Endothelial cell of umbilical vein (primary cell): ENCODE results near the gene SC5D. TPM values are rescaled to one million over a fixed set of nuclear protein-coding genes. Genes with fewer than 3 reads are reported as not detected.

ENCODE experiments used
- BruUV-seq: library from RNA; stranded (reverse); fragments of 400-500 nt; replicated peaks from 2 replicates; lab custom pipeline; 2021; lab: Mats Ljungman, UMichigan
- CTCF ChIA-PET: fragments of 300-600, 350-600 bp; sonication (Branson Sonifier 250); formaldehyde crosslinking; loops from one replicate; lab custom pipeline; 2021; ENCODE audit warnings: antibody characterized with exemption, inconsistent platforms; lab: Charles Lee
- POLR2A ChIA-PET: fragments of 300-600, 350-600 bp; sonication (Branson Sonifier 250); formaldehyde crosslinking; loops from one replicate; lab custom pipeline; 2021; ENCODE audit warnings: antibody characterized with exemption, inconsistent platforms; lab: Charles Lee
- DNase-seq: peaks from one replicate; pipeline ENCODE4 v3.0.0-alpha.2; 2011; ENCODE audit warnings: low read depth, low spot score
- FAIRE-seq: peaks from 2 replicates; lab custom pipeline; 2011; peaks lifted over from hg19 to GRCh38; lab: Jason Lieb, UNC
- H2AFZ ChIP-seq: 2 replicates; pipeline ENCODE4 v1.6.0; 2012; ENCODE audit warnings: low read depth, low read length, control low read depth, inconsistent platforms
- H3K27ac ChIP-seq: 2 replicates; pipeline ENCODE4 v1.5.1; 2011; ENCODE audit warnings: low read depth, mild to moderate bottlenecking, control low read depth, low read length, moderate library complexity; ENCODE audit not compliant: insufficient read depth
- H3K27me3 ChIP-seq, 2 experiments: 2 replicates each; pipeline versions ENCODE4 v1.6.0 to v1.6.1; 2011; ENCODE audit warnings: low read length in 2 of 2, mixed read lengths in 1 of 2; ENCODE audit not compliant: control insufficient read depth in 2 of 2, insufficient read depth in 2 of 2
- H3K36me3 ChIP-seq, 2 experiments: 2 replicates in 1 of 2; 3 replicates in 1 of 2; pipeline ENCODE4 v1.5.1; 2011; ENCODE audit warnings: low read length in 2 of 2, mild to moderate bottlenecking in 1 of 2, moderate library complexity in 1 of 2; ENCODE audit not compliant: control insufficient read depth in 2 of 2, insufficient read depth in 2 of 2; ENCODE audit errors: extremely low read depth in 1 of 2
- H3K4me1 ChIP-seq: 3 replicates; pipeline ENCODE4 v1.5.1; 2011; ENCODE audit warnings: mild to moderate bottlenecking, low read length; ENCODE audit not compliant: control insufficient read depth, insufficient read depth; ENCODE audit errors: extremely low read depth
- H3K4me2 ChIP-seq: 2 replicates; pipeline ENCODE4 v1.6.1; 2011; ENCODE audit warnings: low read length, control low read depth, mixed read lengths; ENCODE audit not compliant: insufficient read depth
- H3K4me3 ChIP-seq, 3 experiments: fragments of 200-600 bp in 1 of 3; sonication (generic), shearing (Covaris generic) in 1 of 3; replicated peaks in 1 of 3; 2 replicates each; pipeline ENCODE4 v1.5.1; 2011 to 2016; ENCODE audit warnings: control low read depth in 3 of 3, low read length in 3 of 3, mild to moderate bottlenecking in 2 of 3, inconsistent platforms in 1 of 3, low read depth in 1 of 3, moderate library complexity in 1 of 3; ENCODE audit not compliant: insufficient read depth in 1 of 3
- H3K79me2 ChIP-seq: 2 replicates; pipeline ENCODE4 v1.6.0; 2012; ENCODE audit warnings: low read length, inconsistent platforms; ENCODE audit not compliant: control insufficient read depth, insufficient read depth
- H3K9ac ChIP-seq: replicated peaks from 2 replicates; pipeline ENCODE3; 2011; ENCODE audit warnings: low read length, control low read depth; ENCODE audit not compliant: insufficient read depth; ENCODE audit errors: extremely low read depth
- H3K9me1 ChIP-seq: replicated peaks from 3 replicates; pipeline ENCODE4 v1.6.0; 2011; ENCODE audit warnings: mild to moderate bottlenecking, low read length; ENCODE audit not compliant: control insufficient read depth, insufficient read depth; ENCODE audit errors: extremely low read depth
- H3K9me3 ChIP-seq: replicated peaks from 2 replicates; pipeline ENCODE4 v1.5.1; 2012; ENCODE audit warnings: low read length, inconsistent platforms; ENCODE audit not compliant: control insufficient read depth, insufficient read depth
- H4K20me1 ChIP-seq: replicated peaks from 2 replicates; pipeline ENCODE3; 2011; ENCODE audit warnings: mild to moderate bottlenecking, low read length; ENCODE audit not compliant: control insufficient read depth, insufficient read depth; ENCODE audit errors: extremely low read depth
- CTCF ChIP-seq, 2 donors: IDR thresholded peaks; 1 replicate in 1 of 2; 2 replicates in 1 of 2; pipeline ENCODE4 v1.5.1; 2011; ENCODE audit warnings: low read length in 2 of 2, mild to moderate bottlenecking in 2 of 2, moderate library complexity in 2 of 2, control low read depth in 1 of 2, inconsistent platforms in 1 of 2, low read depth in 1 of 2; ENCODE audit not compliant: insufficient read depth in 1 of 2; ENCODE audit errors: extremely low read depth in 1 of 2
- EZH2 ChIP-seq: IDR thresholded peaks from 2 replicates; pipeline ENCODE4 v1.6.1; 2012; ENCODE audit warnings: borderline replicate concordance, low read depth, mild to moderate bottlenecking, moderate library complexity, low read length, inconsistent platforms; ENCODE audit not compliant: severe bottlenecking
- FOS ChIP-seq: IDR thresholded peaks from 2 replicates; pipeline ENCODE4 v1.6.1; 2011; ENCODE audit warnings: mild to moderate bottlenecking, low read length, moderate library complexity, borderline replicate concordance; ENCODE audit not compliant: insufficient read depth
- GATA2 ChIP-seq: IDR thresholded peaks from 2 replicates; pipeline ENCODE4 v1.7.0; 2011; ENCODE audit warnings: low read depth, mild to moderate bottlenecking, moderate library complexity, mixed read lengths, low read length; ENCODE audit not compliant: insufficient read length, insufficient read depth
- JUN ChIP-seq: IDR thresholded peaks from 2 replicates; pipeline ENCODE4 v1.6.1; 2011; ENCODE audit warnings: borderline replicate concordance, low read depth; ENCODE audit not compliant: insufficient read length, insufficient read depth
- MAX ChIP-seq: IDR thresholded peaks from 2 replicates; pipeline ENCODE4 v1.6.1; 2011; ENCODE audit not compliant: insufficient read depth, insufficient read length
- MYC ChIP-seq: IDR thresholded peaks from one replicate; pipeline ENCODE4 v1.6.1; 2011; ENCODE audit warnings: mild to moderate bottlenecking, low read depth, low read length
- POLR2A ChIP-seq: IDR thresholded peaks from 2 replicates; pipeline ENCODE4 v1.6.1; 2012; ENCODE audit warnings: low read depth, mild to moderate bottlenecking, control low read depth, low read length
- POLR2AphosphoS5 ChIP-seq: IDR thresholded peaks from 2 replicates; pipeline ENCODE4 v1.6.1; 2012; ENCODE audit warnings: low read depth, mild to moderate bottlenecking, control low read depth, low read length, moderate library complexity; ENCODE audit not compliant: insufficient read depth
- dilution Hi-C: fragments of 300-500 bp; cut with MboI; formaldehyde crosslinking; loops from one replicate; pipeline ENCODE4 v1.15.0; 2019; ENCODE audit warnings: low sequenced_read_pairs; ENCODE audit not compliant: extremely low pct_ligation_motif_present
- intact Hi-C: fragments of 100-400 bp; cut with micrococcal nuclease; formaldehyde crosslinking; loops from one replicate; pipeline ENCODE4 v1.10.0; 2022
- polyA plus RNA-seq, 4 experiments: library from polyadenylated mRNA; depleted of rRNA in 3 of 4; stranded (reverse) in 3 of 4; unstranded in 1 of 4; fragments of >200 nt; gene quantifications; 2 replicates each; pipeline versions ENCODE4 v1.2.1 to v1.2.3, GENCODE V29; 2011 to 2012; ENCODE audit warnings: missing spikeins in 1 of 4
- total RNA-seq: library from RNA; stranded (reverse); gene quantifications from 2 replicates; pipeline ENCODE4 v1.2.3, GENCODE V29; 2021

The SC5D gene
- total and polyA plus RNA-seq, 2 donors (not counting 3 experiments of a cell fraction or from before 2014, with no cell fraction given) = 37.1 to 40.0 TPM

DNA sequence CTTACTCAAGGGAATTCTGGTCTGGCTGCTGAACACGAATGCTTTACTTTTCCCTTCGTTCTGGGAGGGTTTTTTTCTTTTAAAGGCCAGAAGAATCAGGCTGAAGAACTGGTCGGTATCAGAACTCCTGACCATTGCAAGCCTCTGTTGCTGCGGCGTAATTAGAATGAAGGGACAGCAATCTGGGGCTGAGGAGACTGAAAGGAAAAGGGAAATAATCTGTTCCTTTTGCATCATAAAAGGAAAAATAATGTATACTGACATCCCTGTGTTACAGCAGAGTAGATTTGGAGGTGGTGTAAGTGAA is 670 bp downstream of the SC5D start:
- Histone ChIP-seq H4K20me1 (peaks cover 2% of the 10 kb centered on the region), H3K9me3 (no peaks in the 10 kb centered on the region), H3K79me2 (peaks cover 53% of the 10 kb centered on the region), H3K4me2 (peak overlapping the region; percentile 89), H3K27me3 (peaks cover 0 to 3% of the 10 kb centered on the region in 2 experiments), H3K9ac (peak overlapping the region; percentile 75), H3K4me1 (peaks cover 15% of the 10 kb centered on the region), H3K36me3 (no peaks in the 10 kb centered on the region), H2AFZ (peak overlapping the region; percentile 86), H3K9me1 (no peaks in the 10 kb centered on the region), H3K4me3 (peak overlapping the region; percentile 50 to 92 (median 86)), H3K27ac (peak overlapping the region; percentile 58)
- TF ChIP-seq FOS (no peak), EZH2 (no peak), GATA2 (no peak), MAX (no peak), JUN (no peak), POLR2A (no peak), POLR2AphosphoS5 (no peak), CTCF (IDR thresholded peaks at IDR 0.05; ENCODE audit: extremely low read depth in 1 of 2, insufficient read depth in 1 of 2, low read depth in 1 of 2, low read length in 2 of 2) (no peak), MYC (no peak)
- BruUV-seq = no TSS peak
- DNase-seq (peak; percentile 71), FAIRE-seq (peak; percentile 64)
- ChIA-PET POLR2A (no interaction called here), CTCF (interaction anchor here (2.7 kb wide), 1 partner anchor 298 kb away, joined by 14 read pairs; no protein-coding TSS in a partner anchor)
- dilution Hi-C loops = no loop called here
- intact Hi-C loops = loop anchor here (2.0 to 10.0 kb wide), 4 partner anchors 174 to 958 kb away; partner anchors contain the start of gene ARHGEF12
